Measurements from ENCODE around the gene BPNT1.

Gene BPNT1

DNA sequence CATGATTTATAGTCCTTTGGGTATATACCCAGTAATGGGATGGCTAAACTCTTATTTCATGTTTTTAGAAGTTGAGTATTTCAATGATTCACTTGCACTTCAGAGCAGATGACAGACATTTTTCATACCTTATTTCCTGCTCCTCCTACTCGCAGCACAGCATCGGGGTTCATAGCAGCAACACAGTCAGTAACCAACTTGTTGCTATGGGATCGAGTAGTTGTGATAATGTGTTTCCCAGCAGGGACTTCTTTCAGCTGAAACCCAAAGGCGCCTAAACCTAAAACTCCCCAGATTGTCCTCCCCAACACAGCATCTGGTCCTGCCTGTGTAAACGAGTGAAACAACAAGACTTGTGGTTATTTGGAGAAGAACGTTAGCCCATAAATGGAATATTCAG, 27.0 kb downstream of the BPNT1 start:
- Histone ChIP-seq H3K27ac (no peak overlapping the region), H3K9ac (no peak overlapping the region), H3K36me3 (ENCODE audit: insufficient read depth) (no peaks in the 10 kb centered on the region), H2AFZ (ENCODE audit: low read depth) (no peak overlapping the region), H3K4me1 (ENCODE audit: low read depth, poor library complexity, severe bottlenecking) (no peaks in the 10 kb centered on the region), H3K4me3 (IDR thresholded peaks at IDR 0.05; ENCODE audit: insufficient read depth, low read depth, low read length) (no peak overlapping the region), H3K79me2 (ENCODE audit: insufficient read depth, low read depth) (no peaks in the 10 kb centered on the region), H3K27me3 (ENCODE audit: insufficient read depth, low read depth) (no peaks in the 10 kb centered on the region), H4K20me1 (ENCODE audit: insufficient read depth) (no peaks in the 10 kb centered on the region), H3K4me2 (no peak overlapping the region)
- TF ChIP-seq, protein P1, sequence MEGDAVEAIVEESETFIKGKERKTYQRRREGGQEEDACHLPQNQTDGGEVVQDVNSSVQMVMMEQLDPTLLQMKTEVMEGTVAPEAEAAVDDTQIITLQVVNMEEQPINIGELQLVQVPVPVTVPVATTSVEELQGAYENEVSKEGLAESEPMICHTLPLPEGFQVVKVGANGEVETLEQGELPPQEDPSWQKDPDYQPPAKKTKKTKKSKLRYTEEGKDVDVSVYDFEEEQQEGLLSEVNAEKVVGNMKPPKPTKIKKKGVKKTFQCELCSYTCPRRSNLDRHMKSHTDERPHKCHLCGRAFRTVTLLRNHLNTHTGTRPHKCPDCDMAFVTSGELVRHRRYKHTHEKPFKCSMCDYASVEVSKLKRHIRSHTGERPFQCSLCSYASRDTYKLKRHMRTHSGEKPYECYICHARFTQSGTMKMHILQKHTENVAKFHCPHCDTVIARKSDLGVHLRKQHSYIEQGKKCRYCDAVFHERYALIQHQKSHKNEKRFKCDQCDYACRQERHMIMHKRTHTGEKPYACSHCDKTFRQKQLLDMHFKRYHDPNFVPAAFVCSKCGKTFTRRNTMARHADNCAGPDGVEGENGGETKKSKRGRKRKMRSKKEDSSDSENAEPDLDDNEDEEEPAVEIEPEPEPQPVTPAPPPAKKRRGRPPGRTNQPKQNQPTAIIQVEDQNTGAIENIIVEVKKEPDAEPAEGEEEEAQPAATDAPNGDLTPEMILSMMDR (conservative IDR thresholded peaks at IDR 0.05; ENCODE audit: low read depth, low read length) = no peak

GRCh38 chr1:220060876-220061275, 28.7 kb downstream of the BPNT1 start:
- TF ChIP-seq, protein P1 (conservative IDR thresholded peaks at IDR 0.05; ENCODE audit: low read depth, low read length) = no peak
- Histone ChIP-seq H4K20me1 (ENCODE audit: insufficient read depth) (no peaks in the 10 kb centered on the region), H3K36me3 (ENCODE audit: insufficient read depth) (no peaks in the 10 kb centered on the region), H3K9ac (no peak overlapping the region), H3K79me2 (ENCODE audit: insufficient read depth, low read depth) (no peaks in the 10 kb centered on the region), H2AFZ (ENCODE audit: low read depth) (no peak overlapping the region), H3K4me3 (IDR thresholded peaks at IDR 0.05; ENCODE audit: insufficient read depth, low read depth, low read length) (no peak overlapping the region), H3K4me1 (ENCODE audit: low read depth, poor library complexity, severe bottlenecking) (no peaks in the 10 kb centered on the region), H3K27ac (no peak overlapping the region), H3K4me2 (no peak overlapping the region), H3K27me3 (ENCODE audit: insufficient read depth, low read depth) (no peaks in the 10 kb centered on the region)

DNA sequence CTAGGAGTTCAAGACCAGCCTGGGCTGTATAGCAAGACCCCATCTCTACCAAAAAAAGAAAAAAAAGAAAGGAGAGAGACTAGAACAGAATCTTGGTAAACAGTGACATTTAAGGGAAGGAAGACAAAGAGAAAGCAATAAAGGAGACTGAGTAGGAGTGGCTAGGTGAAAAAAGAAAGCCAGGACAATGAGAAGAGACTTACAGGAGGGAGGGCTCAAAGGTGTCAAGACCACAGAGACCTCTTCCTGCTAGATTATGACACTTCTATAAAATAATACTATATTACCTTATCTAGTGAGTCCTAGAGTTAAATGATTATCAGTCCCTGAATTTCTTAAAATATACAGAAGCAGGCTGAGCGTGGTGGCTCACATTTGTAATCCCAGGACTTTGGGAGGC, 33.2 kb downstream of the BPNT1 start:
- TF ChIP-seq, protein P1 (conservative IDR thresholded peaks at IDR 0.05; ENCODE audit: low read depth, low read length) = no peak
- H3K27me3 ChIP-seq (ENCODE audit: insufficient read depth, low read depth) = no peaks in the 10 kb centered on the region
- H3K27ac ChIP-seq = no peak overlapping the region
- no peak overlapping the region for H3K9ac ChIP-seq
- no peak overlapping the region for H2AFZ ChIP-seq (ENCODE audit: low read depth)
- H3K4me3 ChIP-seq (IDR thresholded peaks at IDR 0.05; ENCODE audit: insufficient read depth, low read depth, low read length) = no peak overlapping the region
- no peaks in the 10 kb centered on the region for H3K79me2 ChIP-seq (ENCODE audit: insufficient read depth, low read depth)
- no peaks in the 10 kb centered on the region for H3K4me1 ChIP-seq (ENCODE audit: low read depth, poor library complexity, severe bottlenecking)
- H4K20me1 ChIP-seq (ENCODE audit: insufficient read depth) = no peaks in the 10 kb centered on the region
- no peak overlapping the region for H3K4me2 ChIP-seq
- H3K36me3 ChIP-seq (ENCODE audit: insufficient read depth) = no peaks in the 10 kb centered on the region

DNA sequence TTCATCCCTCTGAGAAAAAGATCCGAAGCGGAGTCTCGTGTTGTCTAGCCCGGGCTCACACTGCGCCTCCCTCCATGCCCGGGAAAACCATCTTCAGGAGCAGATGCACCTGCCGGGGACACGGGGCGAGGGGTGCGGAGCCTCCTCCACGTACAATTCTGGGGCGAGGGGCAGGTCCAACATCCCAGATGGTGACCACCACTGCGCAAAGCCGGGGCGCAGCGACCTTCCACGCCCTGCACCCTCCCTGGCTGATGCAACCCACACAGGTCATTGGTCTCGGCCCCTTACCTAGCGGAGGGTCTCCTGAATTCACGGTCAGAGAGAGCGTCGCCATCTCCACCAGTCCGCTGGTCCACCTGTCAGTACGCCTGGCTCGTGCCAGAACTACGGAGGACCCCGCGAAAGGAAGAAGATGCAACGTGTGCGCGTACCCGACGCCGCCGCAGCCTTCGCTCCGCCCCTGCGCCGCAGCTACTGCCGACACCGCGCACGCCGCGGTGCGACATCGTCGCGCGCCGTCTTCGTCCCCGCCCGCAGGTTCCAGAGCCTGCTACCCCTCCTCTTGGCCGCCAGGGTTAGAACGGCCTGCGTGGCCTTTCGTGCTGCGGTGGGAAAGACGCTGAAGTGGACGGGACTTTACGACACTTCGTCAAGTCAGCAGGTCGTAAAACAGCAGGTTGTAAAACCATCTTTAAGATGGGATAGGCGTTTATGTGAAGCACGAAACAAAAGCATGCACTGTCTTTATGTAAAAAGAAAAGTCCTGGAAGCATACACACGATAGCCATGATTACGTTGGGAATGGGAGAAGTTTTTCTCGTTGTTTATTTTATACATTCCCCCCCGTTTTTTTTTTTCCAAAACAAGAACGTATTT, 43.3 kb downstream of the BPNT1 start, which contains the start of gene EPRS1:
EPRS1 (minus strand) TSS at position 454 of the 879 bp plus-strand sequence; CDS start at position 337, 117 bp downstream.
- Histone ChIP-seq H3K9ac (peak within 1 kb of the TSS; percentile 64), H3K79me2 (ENCODE audit: insufficient read depth, low read depth) (peaks cover 49% of the 10 kb centered on the region), H3K4me2 (peak within 1 kb of the TSS; percentile 76), H2AFZ (ENCODE audit: low read depth) (peak within 1 kb of the TSS; percentile 99), H3K27me3 (ENCODE audit: insufficient read depth, low read depth) (no peaks in the 10 kb centered on the region), H3K4me1 (ENCODE audit: low read depth, poor library complexity, severe bottlenecking) (peaks cover 29% of the 10 kb centered on the region), H3K4me3 (IDR thresholded peaks at IDR 0.05; ENCODE audit: insufficient read depth, low read depth, low read length) (no peak within 1 kb of the TSS), H3K36me3 (ENCODE audit: insufficient read depth) (no peaks in the 10 kb centered on the region), H4K20me1 (ENCODE audit: insufficient read depth) (no peaks in the 10 kb centered on the region), H3K27ac (peak within 1 kb of the TSS; percentile 67)
- TF ChIP-seq, protein P1 (conservative IDR thresholded peaks at IDR 0.05; ENCODE audit: low read depth, low read length) = peak; percentile 35; the same call in 1 of the 2 replicates

Measured in KMS-11 (cell line).